HG03565 (cell line): ENCODE data around the gene TAC3.
"Not testable (repeated sequence)": the region's sequence is repeated elsewhere in the genome, so short reads cannot be mapped to it uniquely, and the experiment has no call there.

ENCODE experiments used
- ATAC-seq: cut with Tn5 transposase; IDR thresholded peaks from one replicate; pipeline ENCODE4 v1.9.1; 2021; ENCODE audit warnings: mild to moderate bottlenecking, moderate library complexity; ENCODE audit not compliant: unreplicated experiment

TAC3 gene

GRCh38 chr12:56988207-56988739, 28.1 kb downstream of the TAC3 start:
- ATAC-seq, result no peak

GRCh38 chr12:56987551-56988053, 28.7 kb downstream of the TAC3 start:
- ATAC-seq, result no peak

GRCh38 chr12:56987011-56987410, 29.3 kb downstream of the TAC3 start:
- no peak for ATAC-seq

GRCh38 chr12:56985714-56986113, 30.6 kb downstream of the TAC3 start:
- not testable (repeated sequence) for ATAC-seq

GRCh38 chr12:56983386-56983785, 32.9 kb downstream of the TAC3 start:
- no peak for ATAC-seq

- not testable (repeated sequence) for ATAC-seq
Measured at GRCh38 chr12:56982578-56983236, 33.6 kb downstream of the TAC3 start.

GRCh38 chr12:56980941-56981530, 35.3 kb downstream of the TAC3 start:
- ATAC-seq, result no peak

GRCh38 chr12:56980268-56980667, 36.1 kb downstream of the TAC3 start:
- ATAC-seq, result no peak

GRCh38 chr12:56979628-56980027, 36.7 kb downstream of the TAC3 start:
- no peak for ATAC-seq

- no peak for ATAC-seq
Measured at GRCh38 chr12:56978397-56979138, 37.8 kb downstream of the TAC3 start.

- ATAC-seq, result not testable (repeated sequence)
Measured at GRCh38 chr12:56977361-56977760, 39.0 kb downstream of the TAC3 start.

GRCh38 chr12:56974224-56974623, 42.1 kb downstream of the TAC3 start:
- not testable (repeated sequence) for ATAC-seq

- not testable (repeated sequence) for ATAC-seq
Measured at GRCh38 chr12:56968910-56969309, 47.4 kb downstream of the TAC3 start.

- ATAC-seq, result not testable (repeated sequence)
Measured at GRCh38 chr12:56965997-56966642, 50.2 kb downstream of the TAC3 start.

GRCh38 chr12:56965124-56965523, 51.2 kb downstream of the TAC3 start:
- not testable (repeated sequence) for ATAC-seq

GRCh38 chr12:56963557-56963956, 52.8 kb downstream of the TAC3 start:
- not testable (repeated sequence) for ATAC-seq

GRCh38 chr12:56962247-56962646, 54.1 kb downstream of the TAC3 start:
- ATAC-seq, result not testable (repeated sequence)
